A673 (cell line): ENCODE results near the gene SLC22A1. TPM values are rescaled to one million over a fixed set of nuclear protein-coding genes. Genes with fewer than 3 reads are reported as not detected.

Experiments
- BruUV-seq: library from RNA; stranded (reverse); fragments of 400-500 nt; replicated peaks from 2 replicates; lab custom pipeline; 2021; lab: Mats Ljungman, UMichigan
- CTCF ChIA-PET: fragments of 300-600 bp; sonication (Branson Sonifier 250); formaldehyde crosslinking; loops from one replicate; lab custom pipeline; 2022; ENCODE audit warnings: antibody characterized with exemption; lab: Charles Lee
- POLR2A ChIA-PET: fragments of 300-600 bp; sonication (Branson Sonifier 250); formaldehyde crosslinking; loops from one replicate; lab custom pipeline; 2022; ENCODE audit warnings: antibody characterized with exemption; ENCODE audit not compliant: low non-redundant PET; lab: Charles Lee
- DNase-seq: peaks from one replicate; pipeline ENCODE4 v3.0.0-alpha.2; 2015; ENCODE audit warnings: low spot score
- H3K27ac ChIP-seq: fragments of 200-600 bp; sonication (generic); 2 replicates; pipeline ENCODE4 v1.5.1; 2016; ENCODE audit warnings: mixed run types, low read depth, mild to moderate bottlenecking, mixed read lengths, antibody characterized with exemption, low read length; ENCODE audit not compliant: poor library complexity, severe bottlenecking
- H3K27me3 ChIP-seq: fragments of 200-600 bp; sonication (generic); replicated peaks from 2 replicates; pipeline ENCODE4 v1.6.1; 2017; ENCODE audit warnings: mixed run types, low read depth, mild to moderate bottlenecking, mixed read lengths, antibody characterized with exemption, low read length; ENCODE audit not compliant: insufficient read depth, poor library complexity
- H3K36me3 ChIP-seq: fragments of 200-600 bp; sonication (generic); 2 replicates; pipeline ENCODE4 v1.6.1; 2016; ENCODE audit warnings: mixed run types, mild to moderate bottlenecking, mixed read lengths, antibody characterized with exemption, low read length; ENCODE audit not compliant: insufficient read depth, poor library complexity, severe bottlenecking
- H3K4me1 ChIP-seq: fragments of 200-600 bp; sonication (generic); 2 replicates; pipeline ENCODE4 v1.6.1; 2017; ENCODE audit warnings: mixed run types, mild to moderate bottlenecking, mixed read lengths, antibody characterized with exemption, low read length; ENCODE audit not compliant: insufficient read depth, poor library complexity, severe bottlenecking
- H3K4me3 ChIP-seq: fragments of 200-600 bp; sonication (generic); 2 replicates; pipeline ENCODE4 v1.5.1; 2016; ENCODE audit warnings: low read depth, mixed run types, mild to moderate bottlenecking, mixed read lengths, low read length; ENCODE audit not compliant: poor library complexity, severe bottlenecking
- H3K9me3 ChIP-seq: fragments of 200-600 bp; sonication (generic); 2 replicates; pipeline ENCODE4 v1.6.1; 2016; ENCODE audit warnings: mixed run types, low read depth, mild to moderate bottlenecking, mixed read lengths, antibody characterized with exemption, low read length; ENCODE audit not compliant: poor library complexity, severe bottlenecking
- CTCF ChIP-seq: fragments of 300-800, 200-600 bp; sonication (generic); conservative IDR thresholded peaks from 2 replicates; pipeline ENCODE4 v1.5.1; 2017; ENCODE audit warnings: low read depth, mild to moderate bottlenecking, antibody characterized with exemption, low read length, moderate library complexity, mixed read lengths
- EZH2 ChIP-seq: fragments of 200-600 bp; sonication (generic); IDR thresholded peaks from 2 replicates; pipeline ENCODE4 v1.6.1; 2017; ENCODE audit warnings: borderline replicate concordance, low read depth, mild to moderate bottlenecking, mixed read lengths, antibody characterized with exemption, low read length; ENCODE audit not compliant: poor library complexity, severe bottlenecking
- intact Hi-C: fragments of 100-400 bp; cut with micrococcal nuclease; formaldehyde crosslinking; loops from one replicate; pipeline ENCODE4 v1.10.0; 2022; ENCODE audit not compliant: unreplicated experiment
- total RNA-seq: library from RNA; stranded (reverse); gene quantifications from 2 replicates; pipeline ENCODE4 v1.2.3, GENCODE V29; 2021

The SLC22A1 gene
- total RNA-seq, 1 experiment from 2014 or later = 3.3 TPM

- Histone ChIP-seq H3K27ac (no peak overlapping the region), H3K4me1 (no peaks in the 10 kb centered on the region), H3K4me3 (no peak overlapping the region), H3K36me3 (peaks cover 42% of the 10 kb centered on the region), H3K9me3 (no peaks in the 10 kb centered on the region), H3K27me3 (no peaks in the 10 kb centered on the region)
- TF ChIP-seq CTCF (no peak), EZH2 (no peak)
- no TSS peak for BruUV-seq
- intact Hi-C loops = no loop called here
- no peak for DNase-seq
- CTCF ChIA-PET = no interaction called here
- POLR2A ChIA-PET = no interaction called here
Measured at GRCh38 chr6:160093061-160093460, 28.6 kb upstream of the SLC22A1 start.

- no peaks in the 10 kb centered on the region for H3K9me3 ChIP-seq
- H3K4me1 ChIP-seq = no peaks in the 10 kb centered on the region
- TF ChIP-seq EZH2 = no peak
- TF ChIP-seq CTCF = no peak
- CTCF ChIA-PET = no interaction called here
- H3K4me3 ChIP-seq = no peak overlapping the region
- H3K36me3 ChIP-seq = peaks cover 41% of the 10 kb centered on the region
- H3K27ac ChIP-seq = no peak overlapping the region
- no peak for DNase-seq
- intact Hi-C loops = no loop called here
- no peaks in the 10 kb centered on the region for H3K27me3 ChIP-seq
- no TSS peak for BruUV-seq
- POLR2A ChIA-PET = no interaction called here
Measured at GRCh38 chr6:160093946-160094345, 27.7 kb upstream of the SLC22A1 start.

- Histone ChIP-seq H3K27me3 (no peaks in the 10 kb centered on the region), H3K4me1 (no peaks in the 10 kb centered on the region), H3K9me3 (no peaks in the 10 kb centered on the region), H3K36me3 (peaks cover 28% of the 10 kb centered on the region), H3K4me3 (no peak overlapping the region), H3K27ac (no peak overlapping the region)
- TF ChIP-seq CTCF (no peak), EZH2 (no peak)
- ChIA-PET CTCF (no interaction called here), POLR2A (no interaction called here)
- intact Hi-C loops = no loop called here
- DNase-seq = no peak
- BruUV-seq = no TSS peak
Measured at GRCh38 chr6:160095146-160095845, 26.3 kb upstream of the SLC22A1 start.
